ENCODE results near the gene GLCCI1. TPM values are rescaled to one million over a fixed set of nuclear protein-coding genes. Genes with fewer than 3 reads are reported as not detected.
"Not testable (repeated sequence)": the region's sequence is repeated elsewhere in the genome, so short reads cannot be mapped to it uniquely, and the experiment has no call there.

The GLCCI1 gene
- total RNA-seq, 2 donors from 2014 or later, result 3.4 to 3.8 TPM

GRCh38 chr7:8037151-8037550 is 68.6 kb downstream of the GLCCI1 start:
- Histone ChIP-seq H3K27me3 (no peaks in the 10 kb centered on the region), H3K4me1 (no peaks in the 10 kb centered on the region), H3K9me3 (peaks cover 0 to 4% of the 10 kb centered on the region in 2 donors), H3K36me3 (no peaks in the 10 kb centered on the region), H3K27ac (no peak overlapping the region), H3K4me3 (no peak overlapping the region)
- no peak for TF ChIP-seq CTCF (IDR thresholded peaks at IDR 0.05)
- no peak for DNase-seq (ENCODE audit: low spot score)

- H3K9me3 ChIP-seq, result peaks cover 0 to 4% of the 10 kb centered on the region in 2 donors
- no peak overlapping the region for H3K4me3 ChIP-seq
- H3K36me3 ChIP-seq, result no peaks in the 10 kb centered on the region
- TF ChIP-seq CTCF (IDR thresholded peaks at IDR 0.05), result no peak
- no peak overlapping the region for H3K27ac ChIP-seq
- no peaks in the 10 kb centered on the region for H3K4me1 ChIP-seq
- no peaks in the 10 kb centered on the region for H3K27me3 ChIP-seq
- no peak for DNase-seq (ENCODE audit: low spot score)
Measured at GRCh38 chr7:8040768-8041369, 72.3 kb downstream of the GLCCI1 start.

GRCh38 chr7:8042796-8043535 is 74.4 kb downstream of the GLCCI1 start:
- TF ChIP-seq CTCF (IDR thresholded peaks at IDR 0.05), result no peak
- no peaks in the 10 kb centered on the region for H3K36me3 ChIP-seq
- peaks cover 0 to 2% of the 10 kb centered on the region in 2 donors for H3K9me3 ChIP-seq
- no peak overlapping the region for H3K27ac ChIP-seq
- H3K4me3 ChIP-seq, result no peak overlapping the region
- H3K4me1 ChIP-seq, result no peaks in the 10 kb centered on the region
- DNase-seq (ENCODE audit: low spot score), result no peak
- H3K27me3 ChIP-seq, result no peaks in the 10 kb centered on the region

GRCh38 chr7:8044761-8045430 is 76.3 kb downstream of the GLCCI1 start:
- peaks cover 0 to 6% of the 10 kb centered on the region in 2 donors for H3K9me3 ChIP-seq
- no peak for DNase-seq (ENCODE audit: low spot score)
- H3K36me3 ChIP-seq, result no peaks in the 10 kb centered on the region
- no peaks in the 10 kb centered on the region for H3K27me3 ChIP-seq
- TF ChIP-seq CTCF (IDR thresholded peaks at IDR 0.05), result no peak
- H3K4me1 ChIP-seq, result no peaks in the 10 kb centered on the region
- H3K4me3 ChIP-seq, result no peak overlapping the region
- H3K27ac ChIP-seq, result no peak overlapping the region

DNA sequence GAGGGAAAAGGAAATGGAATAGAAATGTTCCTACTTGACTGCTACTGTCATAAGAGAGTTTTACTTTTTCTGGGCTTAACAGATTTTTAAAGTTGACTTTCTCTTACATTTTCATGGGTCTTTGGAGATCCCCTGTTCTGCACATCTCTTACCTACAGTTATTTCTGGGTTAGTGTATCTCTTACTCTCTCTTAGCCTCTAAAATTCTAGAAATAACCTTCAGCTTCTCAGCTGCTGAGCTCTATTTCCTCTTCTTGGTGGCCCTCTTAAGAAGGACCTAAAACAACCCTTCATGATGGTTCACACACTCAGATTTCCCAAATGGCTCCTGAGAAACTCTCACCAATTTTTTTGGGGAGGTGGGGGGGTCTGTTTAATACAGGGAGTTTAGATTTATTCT is 79.5 kb downstream of the GLCCI1 start:
- not testable (repeated sequence) for H3K36me3 ChIP-seq; H3K4me3 ChIP-seq; H3K4me1 ChIP-seq; H3K27ac ChIP-seq; H3K27me3 ChIP-seq; DNase-seq (ENCODE audit: low spot score); H3K9me3 ChIP-seq

DNA sequence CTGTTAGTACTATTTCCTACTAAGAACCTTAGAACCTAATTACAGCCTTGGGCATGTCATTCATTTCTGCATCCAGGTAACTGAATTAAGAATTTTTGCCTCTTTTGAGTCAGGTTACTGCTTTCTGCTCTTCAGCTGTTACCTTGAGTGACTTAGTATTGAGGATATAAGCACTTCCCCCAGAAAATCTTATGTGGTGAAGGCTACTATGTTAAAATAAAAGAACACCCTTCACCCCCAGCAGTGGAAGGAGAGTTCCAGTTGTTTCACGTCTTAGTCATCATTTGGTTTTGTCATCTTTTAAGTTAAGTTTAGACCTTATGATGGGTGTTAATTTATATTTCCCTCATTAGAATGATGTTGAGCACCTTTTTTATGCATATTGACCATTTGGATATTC is 82.8 kb downstream of the GLCCI1 start:
- Histone ChIP-seq H3K27me3 (no peaks in the 10 kb centered on the region), H3K4me1 (no peaks in the 10 kb centered on the region), H3K27ac (no peak overlapping the region), H3K9me3 (peaks cover 0 to 6% of the 10 kb centered on the region in 2 donors), H3K36me3 (peaks cover 3% of the 10 kb centered on the region), H3K4me3 (no peak overlapping the region)
- DNase-seq (ENCODE audit: low spot score), result no peak
- no peak for TF ChIP-seq CTCF (IDR thresholded peaks at IDR 0.05)
